K562 (cell line): ENCODE data around the gene YOD1. TPM values are rescaled to one million over a fixed set of nuclear protein-coding genes. Genes with fewer than 3 reads are reported as not detected.
A peak's percentile ranks its signal among the peaks of the same experiment; 100 is the strongest.

Experiments
- ATF3 ChIP-seq, 2 experiments: fragments of 450-650 bp in 1 of 2; sonication (generic) in 1 of 2; formaldehyde crosslinking in 1 of 2; IDR thresholded peaks in 1 of 2; conservative IDR thresholded peaks in 1 of 2; 2 replicates each; pipeline versions ENCODE4 v1.6.1 to v1.8.1; 2016 to 2023; ENCODE audit warnings: mild to moderate bottlenecking in 2 of 2, moderate library complexity in 2 of 2, inconsistent platforms in 1 of 2, missing genetic modification reagents in 1 of 2
- CREB3 ChIP-seq: fragments of 450-650 bp; conservative IDR thresholded peaks from 2 replicates; pipeline ENCODE4 v1.6.1; 2016; ENCODE audit warnings: missing genetic modification characterization, low read depth, mild to moderate bottlenecking, missing compliant biosample characterization, moderate library complexity
- HDAC6 ChIP-seq: IDR thresholded peaks from 2 replicates; pipeline ENCODE4 v1.6.1; 2012; ENCODE audit warnings: low read depth, mild to moderate bottlenecking, control low read depth, inconsistent platforms, low read length, moderate library complexity
- KAT8 ChIP-seq: fragments of 450-650 bp; IDR thresholded peaks from 2 replicates; pipeline ENCODE4 v1.6.1; 2016; ENCODE audit warnings: low read depth, mild to moderate bottlenecking
- NBN ChIP-seq: fragments of 450-650 bp; IDR thresholded peaks from 2 replicates; pipeline ENCODE4 v1.6.1; 2016; ENCODE audit warnings: low read depth, mild to moderate bottlenecking
- NONO ChIP-seq, 2 experiments: fragments of 200-400 bp in 1 of 2; fragments of 450-650 bp in 1 of 2; formaldehyde crosslinking in 1 of 2; IDR thresholded peaks; 2 replicates each; pipeline ENCODE4 v1.6.1; 2017; ENCODE audit warnings: low read depth in 2 of 2, mild to moderate bottlenecking in 2 of 2, moderate library complexity in 2 of 2, low read length in 1 of 2
- PML ChIP-seq: IDR thresholded peaks from 2 replicates; pipeline ENCODE4 v1.6.1; 2012; ENCODE audit warnings: low read length, inconsistent platforms
- RBM25 ChIP-seq: fragments of 200-400 bp; formaldehyde crosslinking; IDR thresholded peaks from 2 replicates; pipeline ENCODE4 v1.6.1; 2018; ENCODE audit warnings: low read length, low read depth, moderate library complexity; ENCODE audit not compliant: severe bottlenecking
- SIN3A ChIP-seq, 2 experiments: fragments of 150-350 bp in 1 of 2; IDR thresholded peaks; 2 replicates each; pipeline ENCODE4 v1.6.1; 2011 to 2016; ENCODE audit warnings: borderline replicate concordance in 2 of 2, low read depth in 2 of 2, low read length in 2 of 2, mild to moderate bottlenecking in 2 of 2, moderate library complexity in 2 of 2; ENCODE audit not compliant: control insufficient read depth in 1 of 2
- SOX6 ChIP-seq: fragments of 450-650 bp; IDR thresholded peaks from 2 replicates; pipeline ENCODE4 v1.6.1; 2014; ENCODE audit warnings: mild to moderate bottlenecking
- TAF9B ChIP-seq: fragments of 450-650 bp; IDR thresholded peaks from 2 replicates; pipeline ENCODE4 v1.6.1; 2018; ENCODE audit warnings: mild to moderate bottlenecking; ENCODE audit not compliant: partially characterized antibody
- TEAD4 ChIP-seq, 2 experiments: sonication (generic) in 1 of 2; formaldehyde crosslinking in 1 of 2; IDR thresholded peaks; 2 replicates each; pipeline versions ENCODE4 v1.6.1 to v1.8.0; 2012 to 2022; ENCODE audit warnings: borderline replicate concordance in 1 of 2, inconsistent platforms in 1 of 2, low read length in 1 of 2, mild to moderate bottlenecking in 1 of 2, missing genetic modification reagents in 1 of 2
- THRAP3 ChIP-seq: fragments of 450-650 bp; IDR thresholded peaks from 2 replicates; pipeline ENCODE4 v1.6.1; 2016; ENCODE audit warnings: mild to moderate bottlenecking, inconsistent platforms, borderline replicate concordance
- ZBTB7A ChIP-seq: IDR thresholded peaks from 2 replicates; pipeline ENCODE4 v1.6.1; 2011; ENCODE audit warnings: low read depth, mild to moderate bottlenecking, low read length, moderate library complexity, borderline replicate concordance; ENCODE audit not compliant: control insufficient read depth
- ZNF224 ChIP-seq: sonication (generic); formaldehyde crosslinking; IDR thresholded peaks from 2 replicates; pipeline ENCODE4 v1.8.0; 2022; ENCODE audit warnings: mild to moderate bottlenecking, missing genetic modification reagents
- ZNF24 ChIP-seq: fragments of 450-650 bp; IDR thresholded peaks from 2 replicates; pipeline ENCODE4 v1.6.1; 2016
- ZNF408 ChIP-seq: fragments of 250-450 bp; sonication (Bioruptor Pico); IDR thresholded peaks from 2 replicates; pipeline ENCODE4 v1.4.0; 2020; ENCODE audit warnings: low read depth, mild to moderate bottlenecking, moderate library complexity
- ZNF436 ChIP-seq: fragments of 250-450, 450-650 bp; sonication (Bioruptor Pico); formaldehyde crosslinking; IDR thresholded peaks from 2 replicates; pipeline ENCODE4 v1.7.0; 2020; ENCODE audit warnings: mild to moderate bottlenecking
- ZNF79 ChIP-seq: fragments of 250-450 bp; sonication (Bioruptor Pico); IDR thresholded peaks from 2 replicates; pipeline ENCODE4 v1.4.0; 2020; ENCODE audit warnings: low read depth, mild to moderate bottlenecking, moderate library complexity
- polyA plus RNA-seq, 8 experiments: library from polyadenylated mRNA; depleted of rRNA in 4 of 8; stranded (reverse) in 5 of 8; unstranded in 3 of 8; fragments of >200 nt; fragmentation: Nextera tagmentation in 2 of 8; fragmentation: Illumina TruSeq in 1 of 8; extraction: Ambion mirVana in 2 of 8; extraction: Trizol in 1 of 8; gene quantifications; 2 replicates each; pipeline versions ENCODE4 v1.2.1 to v1.2.3, GENCODE V29; 2011 to 2014; ENCODE audit warnings: inconsistent platforms in 1 of 8, missing spikeins in 1 of 8
- total RNA-seq, 7 experiments: library from RNA; depleted of rRNA in 6 of 7; stranded (reverse); fragments of >200 nt in 6 of 7; fragmentation: Illumina TruSeq in 2 of 7; extraction: Trizol in 2 of 7; gene quantifications; 2 replicates each; pipeline versions ENCODE4 v1.2.1 to v1.2.3, GENCODE V29; 2011 to 2021; ENCODE audit warnings: low replicate concordance in 1 of 7
- TF ChIP-seq, protein P1 (sequence below): sonication (generic); formaldehyde crosslinking; IDR thresholded peaks from 2 replicates; pipeline ENCODE4 v1.8.0; 2022; ENCODE audit warnings: mild to moderate bottlenecking, low read depth, missing genetic modification reagents

YOD1 gene
- total and polyA plus RNA-seq, 9 of the 15 experiments (the other 6 are each of a cell fraction or from before 2014, with no cell fraction given), result 18.2 to 78.1 (median 46.9) TPM

GRCh38 chr1:207052911-207053769 is 2.1 kb upstream of the YOD1 start, which contains the start of gene PFKFB2 (continued):
- TF ChIP-seq RBM25, result peak; percentile 92
- TF ChIP-seq ZNF408 (CRISPR knock-in tag), result no peak
- TF ChIP-seq SIN3A (IDR thresholded peaks at IDR 0.05; ENCODE audit: borderline replicate concordance in 2 of 2, control insufficient read depth in 1 of 2, low read depth in 2 of 2, low read length in 2 of 2), result peak in 1 of 2 experiments; percentile 49; a peak in 1 of 4 replicates
- no peak for TF ChIP-seq ZNF436 (CRISPR knock-in tag)
- no peak for TF ChIP-seq KAT8
- peak; percentile 63 for TF ChIP-seq SOX6
- no peak for TF ChIP-seq ZNF79 (CRISPR knock-in tag)
- TF ChIP-seq HDAC6, result no peak
- TF ChIP-seq TAF9B, result no peak
- TF ChIP-seq TEAD4 (IDR thresholded peaks at IDR 0.05; ENCODE audit: low read length), result peak; percentile 5; the same call in 1 of the 2 replicates
- no peak for TF ChIP-seq TEAD4 (CRISPR knock-in tag; IDR thresholded peaks at IDR 0.05; ENCODE audit: borderline replicate concordance)
- peak; percentile 86; the same call in 1 of the 2 replicates for TF ChIP-seq PML
- no peak; the same call in 1 of the 2 replicates for TF ChIP-seq ATF3 (IDR thresholded peaks at IDR 0.05)
- 0 out of 2 replicates have a peak, but pooled peaks have one; percentile 18 for TF ChIP-seq ATF3 (CRISPR knock-in tag; conservative IDR thresholded peaks at IDR 0.05)
- 0 out of 2 replicates have a peak, but pooled peaks have one; percentile 40 for TF ChIP-seq ZNF224 (CRISPR knock-in tag)
- TF ChIP-seq NONO (IDR thresholded peaks at IDR 0.05; ENCODE audit: low read depth in 2 of 2, low read length in 1 of 2), result peak in 1 of 2 experiments; percentile 55; a peak in 2 of 4 replicates
- TF ChIP-seq CREB3 (tag), result 0 out of 2 replicates have a peak, but pooled peaks have one; percentile 49
- no peak for TF ChIP-seq ZNF24
- TF ChIP-seq, protein P1, sequence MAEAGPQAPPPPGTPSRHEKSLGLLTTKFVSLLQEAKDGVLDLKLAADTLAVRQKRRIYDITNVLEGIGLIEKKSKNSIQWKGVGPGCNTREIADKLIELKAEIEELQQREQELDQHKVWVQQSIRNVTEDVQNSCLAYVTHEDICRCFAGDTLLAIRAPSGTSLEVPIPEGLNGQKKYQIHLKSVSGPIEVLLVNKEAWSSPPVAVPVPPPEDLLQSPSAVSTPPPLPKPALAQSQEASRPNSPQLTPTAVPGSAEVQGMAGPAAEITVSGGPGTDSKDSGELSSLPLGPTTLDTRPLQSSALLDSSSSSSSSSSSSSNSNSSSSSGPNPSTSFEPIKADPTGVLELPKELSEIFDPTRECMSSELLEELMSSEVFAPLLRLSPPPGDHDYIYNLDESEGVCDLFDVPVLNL, result no peak
- TF ChIP-seq THRAP3, result no peak
- peak; percentile 58; the same call in 1 of the 2 replicates for TF ChIP-seq NBN
- peak; percentile 60; the same call in 1 of the 2 replicates for TF ChIP-seq ZBTB7A
